Mesenchymal stem cell (in vitro differentiated cells and primary cell): ENCODE measurements around the gene SMIM9.

Source experiments
- DNase-seq: peaks from one replicate; pipeline ENCODE4 v3.0.0-alpha.2; 2013
- H2AFZ ChIP-seq: one replicate; pipeline ENCODE4 v1.6.1; 2013; ENCODE audit warnings: low read depth, mild to moderate bottlenecking, control low read depth, inconsistent platforms, low read length, moderate library complexity
- H2AK5ac ChIP-seq: 2 replicates; pipeline ENCODE4 v1.6.1; 2013; ENCODE audit warnings: low read length, moderate library complexity, mild to moderate bottlenecking, inconsistent platforms; ENCODE audit not compliant: severe bottlenecking
- H2BK120ac ChIP-seq: one replicate; pipeline ENCODE4 v1.6.1; 2013; ENCODE audit warnings: low read depth, mild to moderate bottlenecking, inconsistent platforms, low read length, moderate library complexity
- H2BK12ac ChIP-seq, 2 experiments: one replicate each; pipeline ENCODE4 v1.6.1; 2013; ENCODE audit warnings: inconsistent platforms in 2 of 2, low read length in 2 of 2, mild to moderate bottlenecking in 2 of 2, moderate library complexity in 2 of 2, control low read depth in 1 of 2
- H2BK15ac ChIP-seq: one replicate; pipeline ENCODE4 v1.6.1; 2013; ENCODE audit warnings: mild to moderate bottlenecking, low read depth, inconsistent platforms; ENCODE audit not compliant: poor library complexity, severe bottlenecking
- H2BK5ac ChIP-seq: 2 replicates; pipeline ENCODE4 v1.6.1; 2013; ENCODE audit warnings: low read depth, mild to moderate bottlenecking, low read length, control low read depth, inconsistent platforms; ENCODE audit not compliant: poor library complexity, severe bottlenecking
- H3K14ac ChIP-seq, 2 experiments: one replicate each; pipeline ENCODE4 v1.6.1; 2013; ENCODE audit warnings: inconsistent platforms in 2 of 2, low read length in 2 of 2, control low read depth in 1 of 2, mild to moderate bottlenecking in 1 of 2, moderate library complexity in 1 of 2
- H3K18ac ChIP-seq, 2 experiments: one replicate each; pipeline ENCODE4 v1.6.1; 2013; ENCODE audit warnings: inconsistent platforms in 2 of 2, low read length in 2 of 2, control low read depth in 1 of 2, low read depth in 1 of 2, mild to moderate bottlenecking in 1 of 2
- H3K23ac ChIP-seq, 2 experiments: one replicate each; pipeline ENCODE4 v1.6.1; 2013; ENCODE audit warnings: inconsistent platforms in 2 of 2, low read length in 2 of 2, mild to moderate bottlenecking in 2 of 2, moderate library complexity in 2 of 2, control low read depth in 1 of 2
- H3K27ac ChIP-seq: 2 replicates; pipeline ENCODE4 v1.5.1; 2013; ENCODE audit warnings: mild to moderate bottlenecking, moderate library complexity, low read length, control low read depth, inconsistent platforms; ENCODE audit not compliant: poor library complexity, severe bottlenecking
- H3K27me3 ChIP-seq, 2 experiments: 2 replicates each; pipeline versions ENCODE4 v1.6.1 to v1.7.0; 2013; ENCODE audit warnings: low read length in 2 of 2, mild to moderate bottlenecking in 2 of 2, moderate library complexity in 2 of 2, control low read depth in 1 of 2, inconsistent platforms in 1 of 2; ENCODE audit not compliant: control insufficient read depth in 1 of 2, insufficient read depth in 1 of 2
- H3K36me3 ChIP-seq, 2 experiments: 2 replicates each; pipeline versions ENCODE4 v1.6.1 to v1.7.0; 2013; ENCODE audit warnings: low read length in 2 of 2, control low read depth in 1 of 2, inconsistent platforms in 1 of 2, low read depth in 1 of 2, mild to moderate bottlenecking in 1 of 2; ENCODE audit not compliant: insufficient read depth in 2 of 2, control insufficient read depth in 1 of 2
- H3K4ac ChIP-seq, 2 experiments: one replicate each; pipeline ENCODE4 v1.6.1; 2013; ENCODE audit warnings: inconsistent platforms in 2 of 2, low read length in 2 of 2, mild to moderate bottlenecking in 2 of 2, moderate library complexity in 2 of 2, control low read depth in 1 of 2, low read depth in 1 of 2
- H3K4me1 ChIP-seq: 2 replicates; pipeline ENCODE4 v1.6.1; 2013; ENCODE audit warnings: low read depth, low read length, control low read depth; ENCODE audit not compliant: control insufficient read depth, insufficient read depth
- H3K4me2 ChIP-seq: 2 replicates; pipeline ENCODE4 v1.6.1; 2013; ENCODE audit warnings: low read length, mild to moderate bottlenecking, inconsistent platforms; ENCODE audit not compliant: poor library complexity, severe bottlenecking
- H3K4me3 ChIP-seq, 2 experiments: 2 replicates each; pipeline versions ENCODE4 v1.5.1 to v1.7.0; 2013; ENCODE audit warnings: low read length in 2 of 2, mild to moderate bottlenecking in 2 of 2, control low read depth in 1 of 2, low read depth in 1 of 2; ENCODE audit not compliant: insufficient read depth in 1 of 2
- H3K79me1 ChIP-seq: replicated peaks from 2 replicates; pipeline ENCODE4 v1.6.1; 2013; ENCODE audit warnings: mild to moderate bottlenecking, control low read depth, low read length, inconsistent platforms; ENCODE audit not compliant: poor library complexity, severe bottlenecking
- H3K9ac ChIP-seq: 2 replicates; pipeline ENCODE4 v1.7.0; 2013; ENCODE audit warnings: mild to moderate bottlenecking, low read length, moderate library complexity
- H3K9me3 ChIP-seq: 2 replicates; pipeline ENCODE4 v1.7.0; 2013; ENCODE audit warnings: mild to moderate bottlenecking, low read length; ENCODE audit not compliant: control insufficient read depth
- H4K8ac ChIP-seq: one replicate; pipeline ENCODE4 v1.6.1; 2013; ENCODE audit warnings: inconsistent platforms, mild to moderate bottlenecking, low read length, moderate library complexity
- H4K91ac ChIP-seq: one replicate; pipeline ENCODE4 v1.6.1; 2013; ENCODE audit warnings: mild to moderate bottlenecking, low read length, inconsistent platforms
- WGBS: methylation state at CpG from one replicate; pipeline ENCODE4 v1.1.7; 2013; ENCODE audit warnings: mixed read lengths; 5-methylcytosine and 5-hydroxymethylcytosine counted together

SMIM9 gene

DNA sequence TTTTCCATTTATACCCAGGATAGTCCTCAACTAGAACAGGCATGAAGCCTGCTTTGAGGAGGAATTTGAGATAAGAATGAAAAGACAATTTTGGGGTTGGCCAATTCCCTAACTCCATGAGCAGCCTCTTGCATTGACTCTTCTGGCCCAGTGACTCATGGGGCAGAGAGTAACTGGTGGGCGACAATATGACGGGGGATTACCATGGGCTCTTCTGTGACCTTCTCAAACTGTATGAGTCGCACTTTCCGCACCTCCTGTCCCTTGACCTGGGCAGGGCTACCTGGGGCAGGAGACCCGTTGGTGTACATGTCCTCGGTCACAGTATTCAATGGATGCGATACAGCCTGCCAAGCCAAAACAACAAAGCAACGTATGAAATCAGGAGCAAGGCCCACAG, 42.5 kb downstream of the SMIM9 start:
- 96% methylated on average over 7 of the region's 8 CpGs for WGBS
- no peak overlapping the region for H2BK12ac ChIP-seq
- H4K91ac ChIP-seq = no peak overlapping the region
- DNase-seq = no peak
- no peak overlapping the region for H2BK120ac ChIP-seq
- H3K79me1 ChIP-seq = no peaks in the 10 kb centered on the region
- no peak overlapping the region for H4K8ac ChIP-seq
- H2BK15ac ChIP-seq = no peak overlapping the region
- no peaks in the 10 kb centered on the region for H3K27me3 ChIP-seq
- no peak overlapping the region for H3K18ac ChIP-seq
- no peak overlapping the region for H2AFZ ChIP-seq
- no peak overlapping the region for H3K23ac ChIP-seq
- H3K9ac ChIP-seq = no peak overlapping the region
- peak overlapping the region; percentile 17 for H3K27ac ChIP-seq
- H3K4me3 ChIP-seq = no peak overlapping the region
- H3K4me2 ChIP-seq = no peak overlapping the region
- H2AK5ac ChIP-seq = no peak overlapping the region
- H3K14ac ChIP-seq = no peak overlapping the region
- H3K4ac ChIP-seq = no peak overlapping the region
- peaks cover 3% of the 10 kb centered on the region for H3K4me1 ChIP-seq
- no peaks in the 10 kb centered on the region for H3K36me3 ChIP-seq
- no peaks in the 10 kb centered on the region for H3K9me3 ChIP-seq
- no peak overlapping the region for H2BK5ac ChIP-seq

DNA sequence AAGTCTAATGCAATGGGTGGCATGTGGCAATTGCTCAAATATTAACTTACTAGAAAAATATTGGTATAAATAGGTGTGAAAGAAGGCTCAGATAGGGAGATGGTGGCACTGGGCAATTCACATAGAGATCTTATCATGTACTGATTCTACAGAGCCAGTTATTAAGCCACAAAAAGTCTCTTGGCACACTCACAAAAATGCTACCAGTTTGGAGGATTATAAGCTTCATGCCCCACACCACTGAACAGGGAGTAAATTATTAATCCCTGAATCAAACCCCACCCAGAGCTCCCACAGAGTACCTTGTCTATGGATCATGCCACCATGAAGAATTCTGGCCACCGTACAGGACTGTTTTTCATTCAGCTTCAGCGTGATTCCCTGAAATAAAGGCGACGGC, 43.0 kb downstream of the SMIM9 start:
- no peak overlapping the region for H3K4me3 ChIP-seq
- peak overlapping the region; percentile 17 for H3K27ac ChIP-seq
- H2BK5ac ChIP-seq = no peak overlapping the region
- no peak overlapping the region for H3K14ac ChIP-seq
- H4K8ac ChIP-seq = no peak overlapping the region
- peaks cover 3% of the 10 kb centered on the region for H3K4me1 ChIP-seq
- H3K18ac ChIP-seq = no peak overlapping the region
- H3K23ac ChIP-seq = no peak overlapping the region
- DNase-seq = no peak
- no peaks in the 10 kb centered on the region for H3K36me3 ChIP-seq
- H2AFZ ChIP-seq = no peak overlapping the region
- no CpG with 5 or more reads among the region's 4 CpGs for WGBS
- no peak overlapping the region for H3K4ac ChIP-seq
- H4K91ac ChIP-seq = no peak overlapping the region
- no peak overlapping the region for H2BK15ac ChIP-seq
- H2AK5ac ChIP-seq = no peak overlapping the region
- H3K79me1 ChIP-seq = no peaks in the 10 kb centered on the region
- H3K9ac ChIP-seq = no peak overlapping the region
- H2BK12ac ChIP-seq = no peak overlapping the region
- no peaks in the 10 kb centered on the region for H3K27me3 ChIP-seq
- no peak overlapping the region for H3K4me2 ChIP-seq
- no peaks in the 10 kb centered on the region for H3K9me3 ChIP-seq
- H2BK120ac ChIP-seq = no peak overlapping the region

DNA sequence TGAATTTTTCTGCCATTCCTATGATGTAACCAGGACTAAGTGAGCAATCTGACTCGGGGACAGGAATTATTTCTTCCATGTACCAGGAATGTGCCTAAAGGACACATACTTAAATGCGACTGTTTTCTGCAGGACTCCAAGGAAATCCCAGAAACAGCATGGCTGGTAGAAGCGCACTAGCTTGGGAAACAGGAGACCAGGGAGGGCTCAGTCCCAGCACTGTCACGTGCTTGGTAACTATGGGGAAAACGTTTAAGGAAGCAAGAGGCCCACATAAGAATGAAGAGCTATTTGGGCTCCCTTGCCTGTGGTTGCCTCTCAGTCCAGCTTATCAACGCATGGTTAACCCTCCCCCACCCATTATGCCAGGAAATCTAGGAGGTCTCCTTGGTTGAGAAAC, 48.7 kb downstream of the SMIM9 start:
- no peak overlapping the region for H3K9ac ChIP-seq
- H3K79me1 ChIP-seq = peaks cover 3% of the 10 kb centered on the region
- no peak overlapping the region for H3K18ac ChIP-seq
- no peak overlapping the region for H2BK12ac ChIP-seq
- H2AFZ ChIP-seq = no peak overlapping the region
- WGBS = 73% methylated on average over 5 of the region's 6 CpGs
- H3K36me3 ChIP-seq = peaks cover 0 to 11% of the 10 kb centered on the region in 2 experiments
- H2BK120ac ChIP-seq = no peak overlapping the region
- no peak overlapping the region for H2BK15ac ChIP-seq
- H2AK5ac ChIP-seq = no peak overlapping the region
- no peaks in the 10 kb centered on the region for H3K4me1 ChIP-seq
- no peak overlapping the region for H3K4me3 ChIP-seq
- H2BK5ac ChIP-seq = no peak overlapping the region
- no peak for DNase-seq
- no peak overlapping the region for H4K8ac ChIP-seq
- H4K91ac ChIP-seq = no peak overlapping the region
- H3K4me2 ChIP-seq = no peak overlapping the region
- no peak overlapping the region for H3K4ac ChIP-seq
- no peak overlapping the region for H3K27ac ChIP-seq
- H3K14ac ChIP-seq = no peak overlapping the region
- no peaks in the 10 kb centered on the region for H3K9me3 ChIP-seq
- peaks cover 0 to 3% of the 10 kb centered on the region in 2 experiments for H3K27me3 ChIP-seq
- H3K23ac ChIP-seq = no peak overlapping the region

DNA sequence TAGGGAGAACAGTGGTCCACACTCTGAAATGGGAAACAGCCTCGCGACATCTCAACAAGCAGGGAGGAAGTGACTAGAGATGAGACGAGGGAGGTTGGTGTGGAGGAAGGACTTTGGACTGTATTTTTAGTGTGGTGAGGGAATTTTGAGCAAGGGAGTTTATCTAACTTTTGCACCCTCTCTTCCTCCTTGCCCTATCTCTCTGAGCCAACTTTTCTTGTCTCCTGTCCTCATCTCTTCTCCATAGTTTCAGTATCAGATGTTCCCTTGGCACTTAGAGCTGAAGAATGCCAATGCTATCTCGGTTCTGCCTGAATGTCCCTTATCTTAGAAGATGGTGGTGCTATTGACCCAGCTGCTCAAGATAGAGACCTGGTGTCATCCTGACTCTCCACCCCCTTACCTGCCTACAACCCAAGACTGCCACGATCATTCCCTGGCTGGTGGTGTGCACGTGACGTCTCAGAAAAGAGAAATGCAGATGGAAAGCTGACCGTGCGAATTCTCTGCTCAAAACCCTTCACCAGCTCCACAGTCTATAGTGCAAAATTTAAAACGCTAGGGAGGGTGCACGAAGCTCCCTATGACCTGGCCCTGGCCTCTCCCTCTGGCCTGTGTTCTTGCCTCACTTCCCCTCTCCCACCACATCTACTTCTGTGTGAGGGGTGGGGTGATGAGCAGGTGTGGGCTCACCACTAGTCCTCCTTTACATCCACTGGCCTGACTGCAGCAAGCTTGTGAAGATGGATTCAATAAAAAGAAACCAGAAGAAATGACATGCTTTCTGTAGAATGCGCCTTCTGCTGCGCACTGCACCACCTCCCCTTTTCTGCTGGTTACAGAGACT, 50.1 kb downstream of the SMIM9 start:
- Histone ChIP-seq H3K4me3 (no peak overlapping the region), H3K27me3 (peaks cover 0 to 3% of the 10 kb centered on the region in 2 experiments), H3K23ac (no peak overlapping the region), H3K4me2 (no peak overlapping the region), H3K9me3 (no peaks in the 10 kb centered on the region), H2BK15ac (no peak overlapping the region), H2BK12ac (no peak overlapping the region), H2BK5ac (no peak overlapping the region), H3K79me1 (peaks cover 3% of the 10 kb centered on the region), H3K18ac (no peak overlapping the region), H3K27ac (no peak overlapping the region), H2AK5ac (no peak overlapping the region), H3K14ac (no peak overlapping the region), H3K4me1 (no peaks in the 10 kb centered on the region), H3K36me3 (peaks cover 0 to 11% of the 10 kb centered on the region in 2 experiments), H4K8ac (no peak overlapping the region), H3K4ac (no peak overlapping the region), H3K9ac (no peak overlapping the region), H4K91ac (no peak overlapping the region), H2BK120ac (no peak overlapping the region), H2AFZ (no peak overlapping the region)
- WGBS = 100% methylated on average over 8 of the region's 13 CpGs
- no peak for DNase-seq
